Neural progenitor cell (in vitro differentiated cells): ENCODE results near the gene FASLG.

Source experiments
- EZH2 ChIP-seq: fragments of 200-600 bp; sonication (generic); IDR thresholded peaks from 2 replicates; pipeline ENCODE4 v1.6.1; 2017; ENCODE audit warnings: antibody characterized with exemption, mild to moderate bottlenecking, moderate library complexity
- EZH2phosphoT487 ChIP-seq: fragments of 200-600 bp; sonication (generic); IDR thresholded peaks from 2 replicates; pipeline ENCODE4 v1.6.1; 2017; ENCODE audit warnings: antibody characterized with exemption
- TF ChIP-seq, protein P1 (sequence below): fragments of 200-600 bp; sonication (generic); IDR thresholded peaks from 2 replicates; pipeline ENCODE4 v1.5.1; 2017; ENCODE audit warnings: antibody characterized with exemption, mild to moderate bottlenecking

DNA sequence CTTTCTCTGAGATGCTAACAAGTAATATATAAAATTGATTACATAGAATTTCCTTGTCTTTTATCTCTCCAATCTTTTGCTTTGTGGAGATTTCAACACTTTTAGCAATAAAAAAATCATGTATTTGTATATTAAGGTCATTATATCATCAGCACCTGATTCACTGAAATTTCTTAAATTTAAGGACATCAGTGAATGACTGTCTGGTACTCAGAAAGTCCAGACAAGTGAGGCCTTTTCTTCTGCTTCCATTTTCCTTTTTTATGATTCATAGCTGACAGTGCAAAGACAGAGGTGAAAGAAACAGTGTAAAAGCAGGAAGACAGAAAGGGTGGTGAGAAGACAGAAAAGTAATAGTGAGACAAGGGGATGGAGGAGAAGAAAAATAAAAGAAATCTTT, 54.6 kb downstream of the FASLG start:
- TF ChIP-seq EZH2 (no peak), EZH2phosphoT487 (no peak)
- TF ChIP-seq, protein P1, sequence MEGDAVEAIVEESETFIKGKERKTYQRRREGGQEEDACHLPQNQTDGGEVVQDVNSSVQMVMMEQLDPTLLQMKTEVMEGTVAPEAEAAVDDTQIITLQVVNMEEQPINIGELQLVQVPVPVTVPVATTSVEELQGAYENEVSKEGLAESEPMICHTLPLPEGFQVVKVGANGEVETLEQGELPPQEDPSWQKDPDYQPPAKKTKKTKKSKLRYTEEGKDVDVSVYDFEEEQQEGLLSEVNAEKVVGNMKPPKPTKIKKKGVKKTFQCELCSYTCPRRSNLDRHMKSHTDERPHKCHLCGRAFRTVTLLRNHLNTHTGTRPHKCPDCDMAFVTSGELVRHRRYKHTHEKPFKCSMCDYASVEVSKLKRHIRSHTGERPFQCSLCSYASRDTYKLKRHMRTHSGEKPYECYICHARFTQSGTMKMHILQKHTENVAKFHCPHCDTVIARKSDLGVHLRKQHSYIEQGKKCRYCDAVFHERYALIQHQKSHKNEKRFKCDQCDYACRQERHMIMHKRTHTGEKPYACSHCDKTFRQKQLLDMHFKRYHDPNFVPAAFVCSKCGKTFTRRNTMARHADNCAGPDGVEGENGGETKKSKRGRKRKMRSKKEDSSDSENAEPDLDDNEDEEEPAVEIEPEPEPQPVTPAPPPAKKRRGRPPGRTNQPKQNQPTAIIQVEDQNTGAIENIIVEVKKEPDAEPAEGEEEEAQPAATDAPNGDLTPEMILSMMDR, result no peak
